Measurements from ENCODE around the gene WTAP. TPM values are rescaled to one million over a fixed set of nuclear protein-coding genes. Genes with fewer than 3 reads are reported as not detected.

WTAP gene
- total RNA-seq, 1 experiment from 2014 or later = 138 TPM

DNA sequence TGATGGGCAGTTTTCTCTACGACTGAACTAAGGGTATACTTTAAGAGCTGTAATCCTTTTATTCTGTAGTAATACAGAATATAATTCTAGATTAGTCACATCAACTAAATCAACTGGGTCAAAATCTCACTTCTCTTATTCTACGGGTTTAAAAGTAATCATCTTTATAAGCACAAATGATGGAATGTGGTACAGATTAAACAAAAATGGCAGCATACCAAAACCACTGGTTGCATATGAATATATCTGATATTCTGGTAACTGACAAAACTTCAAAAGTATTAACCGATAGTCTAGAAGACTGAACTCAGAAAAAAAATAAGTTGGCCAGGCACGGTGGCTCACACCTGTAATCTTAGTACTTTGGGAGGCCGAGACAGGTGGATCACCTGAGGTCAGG, 41.3 kb upstream of the WTAP start:
- H3K79me2 ChIP-seq (ENCODE audit: insufficient read depth, low read length) = no peaks in the 10 kb centered on the region
- no peaks in the 10 kb centered on the region for H3K9me3 Mint-ChIP-seq
- H3K27ac ChIP-seq (ENCODE audit: insufficient read length, low read depth, low read length) = no peak overlapping the region

More for the DNA sequence above, 41.3 kb upstream of the WTAP start:
- DNase-seq = no peak
- no CpG with 5 or more reads among the region's 5 CpGs for WGBS (ENCODE audit: extremely low coverage, insufficient read length, low lambda C conversion rate)
- no peak overlapping the region for H3K56ac ChIP-seq (ENCODE audit: insufficient read length, low read depth, low read length)
- no peak overlapping the region for H2AFZ ChIP-seq (ENCODE audit: low read length)
- peaks cover 28 to 64% (median 57%) of the 10 kb centered on the region in 3 experiments; a peak in 6 of 7 replicates for H3K36me3 Mint-ChIP-seq (ENCODE audit: insufficient read depth in 1 of 3, low read depth in 3 of 3)
- H3K18ac ChIP-seq (ENCODE audit: insufficient read length, low read depth, low read length) = no peak overlapping the region
- TF ChIP-seq, protein P1, sequence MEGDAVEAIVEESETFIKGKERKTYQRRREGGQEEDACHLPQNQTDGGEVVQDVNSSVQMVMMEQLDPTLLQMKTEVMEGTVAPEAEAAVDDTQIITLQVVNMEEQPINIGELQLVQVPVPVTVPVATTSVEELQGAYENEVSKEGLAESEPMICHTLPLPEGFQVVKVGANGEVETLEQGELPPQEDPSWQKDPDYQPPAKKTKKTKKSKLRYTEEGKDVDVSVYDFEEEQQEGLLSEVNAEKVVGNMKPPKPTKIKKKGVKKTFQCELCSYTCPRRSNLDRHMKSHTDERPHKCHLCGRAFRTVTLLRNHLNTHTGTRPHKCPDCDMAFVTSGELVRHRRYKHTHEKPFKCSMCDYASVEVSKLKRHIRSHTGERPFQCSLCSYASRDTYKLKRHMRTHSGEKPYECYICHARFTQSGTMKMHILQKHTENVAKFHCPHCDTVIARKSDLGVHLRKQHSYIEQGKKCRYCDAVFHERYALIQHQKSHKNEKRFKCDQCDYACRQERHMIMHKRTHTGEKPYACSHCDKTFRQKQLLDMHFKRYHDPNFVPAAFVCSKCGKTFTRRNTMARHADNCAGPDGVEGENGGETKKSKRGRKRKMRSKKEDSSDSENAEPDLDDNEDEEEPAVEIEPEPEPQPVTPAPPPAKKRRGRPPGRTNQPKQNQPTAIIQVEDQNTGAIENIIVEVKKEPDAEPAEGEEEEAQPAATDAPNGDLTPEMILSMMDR (conservative IDR thresholded peaks at IDR 0.05) = no peak
- H2BK15ac ChIP-seq (ENCODE audit: low read depth, low read length) = no peak overlapping the region
- no peaks in the 10 kb centered on the region for H3K23me2 ChIP-seq (ENCODE audit: insufficient read length, low read depth, low read length, poor library complexity, severe bottlenecking)
- no peaks in the 10 kb centered on the region for H3K27me3 Mint-ChIP-seq (ENCODE audit: low read depth)
- H3K14ac ChIP-seq (ENCODE audit: insufficient read depth, low read length) = no peak overlapping the region
- H3K4me1 Mint-ChIP-seq = peaks cover under 1 to 4% of the 10 kb centered on the region in 2 experiments; a peak in 3 of 4 replicates
- no peaks in the 10 kb centered on the region for H3K4me1 ChIP-seq (ENCODE audit: insufficient read depth, low read length)
- no peak overlapping the region for H2BK120ac ChIP-seq (ENCODE audit: low read depth, low read length, poor library complexity, severe bottlenecking)
- H3K4me2 ChIP-seq (ENCODE audit: insufficient read depth, insufficient read length, low read length) = no peak overlapping the region
- H4K91ac ChIP-seq (ENCODE audit: insufficient read length, low read depth, low read length) = no peak overlapping the region
- no peak overlapping the region for H3K27ac Mint-ChIP-seq
- H2BK20ac ChIP-seq (ENCODE audit: low read depth, low read length, poor library complexity, severe bottlenecking) = no peak overlapping the region
- H3K4ac ChIP-seq (ENCODE audit: low read depth, low read length) = no peak overlapping the region
- no peaks in the 10 kb centered on the region for H3K79me1 ChIP-seq (ENCODE audit: insufficient read depth, low read depth, low read length, poor library complexity, severe bottlenecking)
- no peak overlapping the region for H4K5ac ChIP-seq (ENCODE audit: insufficient read length, low read depth, low read length)
- H4K20me1 ChIP-seq (ENCODE audit: control insufficient read depth, insufficient read depth, insufficient read length) = no peaks in the 10 kb centered on the region
- H3K9ac ChIP-seq (ENCODE audit: extremely low read depth, insufficient read length, low read length) = no peak overlapping the region
- H2BK12ac ChIP-seq (ENCODE audit: insufficient read length, low read depth, low read length) = no peak overlapping the region
- no peak overlapping the region for H2AK5ac ChIP-seq (ENCODE audit: insufficient read length, low read length)
- no peak overlapping the region for H2BK5ac ChIP-seq (ENCODE audit: insufficient read length, low read length)
- H3K4me3 Mint-ChIP-seq = no peak overlapping the region
- no peak overlapping the region for H4K8ac ChIP-seq (replicated peaks; ENCODE audit: insufficient read length, low read depth, low read length)
- no peak overlapping the region for H3K23ac ChIP-seq (ENCODE audit: insufficient read length, low read depth, low read length)
- no peaks in the 10 kb centered on the region for H3K27me3 ChIP-seq (ENCODE audit: insufficient read depth, low read length)
- H3T11ph ChIP-seq (ENCODE audit: low read length) = no peak overlapping the region
- no peaks in the 10 kb centered on the region for H3K9me3 ChIP-seq (ENCODE audit: control insufficient read depth, low read depth, low read length)

Measured in H9 (cell line).